Esophagus muscularis mucosa (tissue), 3 donors: ENCODE results near the gene DNAJB13.
A peak's percentile ranks its signal among the peaks of the same experiment; 100 is the strongest.

Source experiments
- CTCF ChIP-seq, 3 experiments: fragments of 200-600 bp in 2 of 3; fragments of 450-650 bp in 1 of 3; sonication (generic) in 2 of 3; IDR thresholded peaks; one replicate each; pipeline ENCODE4 v1.5.1; 2017 to 2019; ENCODE audit warnings: antibody characterized with exemption in 3 of 3, mild to moderate bottlenecking in 2 of 3, moderate library complexity in 1 of 3
- POLR2AphosphoS5 ChIP-seq, 2 donors: sonication (generic); formaldehyde crosslinking; IDR thresholded peaks; one replicate each; pipeline ENCODE4 v1.6.1; 2017; ENCODE audit warnings: antibody characterized with exemption in 2 of 2

GRCh38 chr11:73931039-73931645 lies 19.7 kb upstream of the DNAJB13 start:
- TF ChIP-seq POLR2AphosphoS5 (IDR thresholded peaks at IDR 0.05) = no peak
- peak in 1 of 3 experiments; percentile 26 for TF ChIP-seq CTCF (IDR thresholded peaks at IDR 0.05)
